GM23338 (cell line): Measurements from ENCODE around the gene PPP1R3A.

Experiments used
- CREB1 ChIP-seq: fragments of 250-450 bp; sonication (Bioruptor Pico); IDR thresholded peaks from 2 replicates; pipeline ENCODE4 v1.5.0; 2020; ENCODE audit warnings: low read depth, mild to moderate bottlenecking, moderate library complexity
- CTCF ChIP-seq, 2 experiments: fragments of 200-600 bp in 1 of 2; sonication (generic) in 1 of 2; conservative IDR thresholded peaks; 2 replicates each; pipeline versions ENCODE4 v1.5.1 to v1.6.1; 2016 to 2017; ENCODE audit warnings: antibody characterized with exemption in 2 of 2, low read depth in 2 of 2, mild to moderate bottlenecking in 2 of 2, moderate library complexity in 1 of 2
- EZH2 ChIP-seq: fragments of 200-600 bp; sonication (generic); IDR thresholded peaks from one replicate; pipeline ENCODE4 v1.8.0; 2017; ENCODE audit warnings: antibody characterized with exemption, mild to moderate bottlenecking, low read depth; ENCODE audit not compliant: unreplicated experiment
- EZH2phosphoT487 ChIP-seq: fragments of 200-600 bp; sonication (generic); IDR thresholded peaks from one replicate; pipeline ENCODE4 v1.8.1; 2018; ENCODE audit warnings: antibody characterized with exemption; ENCODE audit not compliant: unreplicated experiment
- JUNB ChIP-seq: IDR thresholded peaks from one replicate; pipeline ENCODE4 v1.6.1; 2016; ENCODE audit warnings: antibody characterized with exemption; ENCODE audit not compliant: unreplicated experiment
- NANOG ChIP-seq: IDR thresholded peaks from 2 replicates; pipeline ENCODE4 v1.6.1; 2016; ENCODE audit warnings: antibody characterized with exemption, borderline replicate concordance
- POLR2AphosphoS5 ChIP-seq: IDR thresholded peaks from 2 replicates; pipeline ENCODE4 v1.6.1; 2016; ENCODE audit warnings: antibody characterized with exemption, low read depth
- REST ChIP-seq: IDR thresholded peaks from one replicate; pipeline ENCODE4 v1.6.1; 2018; ENCODE audit warnings: antibody characterized with exemption; ENCODE audit not compliant: unreplicated experiment
- ZNF114 ChIP-seq: fragments of 250-450 bp; sonication (Bioruptor Pico); IDR thresholded peaks from 2 replicates; pipeline ENCODE4 v1.5.0; 2020; ENCODE audit warnings: mild to moderate bottlenecking, moderate library complexity
- ZNF462 ChIP-seq: fragments of 250-450 bp; sonication (Bioruptor Pico); IDR thresholded peaks from 2 replicates; pipeline ENCODE4 v1.5.0; 2020; ENCODE audit warnings: mild to moderate bottlenecking, moderate library complexity

- TF ChIP-seq CTCF (conservative IDR thresholded peaks at IDR 0.05; ENCODE audit: low read depth in 2 of 2) (no peak), EZH2 (no peak), EZH2phosphoT487 (no peak), CREB1 (CRISPR knock-in tag) (no peak), POLR2AphosphoS5 (no peak), ZNF114 (CRISPR knock-in tag) (no peak), JUNB (no peak), ZNF462 (CRISPR knock-in tag) (no peak), REST (no peak), NANOG (no peak)
Observed at GRCh38 chr7:113891828-113892227, 27.0 kb downstream of the PPP1R3A start.
